NCI-H1092 treated with DMSO at 0.1 percent for 48 hours (cell line): Measurements from ENCODE around the gene CXCR2.
"Not testable (repeated sequence)": the region's sequence is repeated elsewhere in the genome, so short reads cannot be mapped to it uniquely, and the experiment has no call there.

ENCODE experiments used
- DNase-seq: peaks from one replicate; lab custom pipeline; 2025; lab: John Stamatoyannopoulos, UW

CXCR2 gene

DNA sequence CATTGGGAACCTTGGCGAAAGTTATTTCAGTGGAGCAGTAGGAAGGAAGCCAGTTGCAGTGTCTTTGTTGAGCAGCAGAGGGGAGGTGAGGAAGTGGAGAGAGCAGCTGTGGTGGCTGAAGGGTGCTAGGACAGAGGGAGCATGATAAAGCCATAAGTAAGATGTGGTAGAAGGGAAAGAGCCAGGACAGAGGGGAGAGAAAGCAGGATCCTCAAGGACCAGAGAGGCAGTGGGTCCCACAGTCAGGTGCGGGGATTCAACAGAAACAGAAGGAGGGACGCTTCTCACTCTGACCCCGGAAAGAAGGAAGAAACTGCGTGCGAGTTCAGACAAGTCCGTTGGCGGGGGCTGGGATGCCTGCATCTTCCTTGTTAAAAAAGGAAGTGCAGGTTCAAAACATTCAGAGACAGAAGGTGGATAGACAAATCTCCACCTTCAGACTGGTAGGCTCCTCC, at the start of gene CXCR2:
TSS of gene CXCR2 (plus strand) at position 403 of the 455 bp plus-strand sequence. CDS start 8,774 bp downstream, outside the sequence.
- no peak for DNase-seq

DNA sequence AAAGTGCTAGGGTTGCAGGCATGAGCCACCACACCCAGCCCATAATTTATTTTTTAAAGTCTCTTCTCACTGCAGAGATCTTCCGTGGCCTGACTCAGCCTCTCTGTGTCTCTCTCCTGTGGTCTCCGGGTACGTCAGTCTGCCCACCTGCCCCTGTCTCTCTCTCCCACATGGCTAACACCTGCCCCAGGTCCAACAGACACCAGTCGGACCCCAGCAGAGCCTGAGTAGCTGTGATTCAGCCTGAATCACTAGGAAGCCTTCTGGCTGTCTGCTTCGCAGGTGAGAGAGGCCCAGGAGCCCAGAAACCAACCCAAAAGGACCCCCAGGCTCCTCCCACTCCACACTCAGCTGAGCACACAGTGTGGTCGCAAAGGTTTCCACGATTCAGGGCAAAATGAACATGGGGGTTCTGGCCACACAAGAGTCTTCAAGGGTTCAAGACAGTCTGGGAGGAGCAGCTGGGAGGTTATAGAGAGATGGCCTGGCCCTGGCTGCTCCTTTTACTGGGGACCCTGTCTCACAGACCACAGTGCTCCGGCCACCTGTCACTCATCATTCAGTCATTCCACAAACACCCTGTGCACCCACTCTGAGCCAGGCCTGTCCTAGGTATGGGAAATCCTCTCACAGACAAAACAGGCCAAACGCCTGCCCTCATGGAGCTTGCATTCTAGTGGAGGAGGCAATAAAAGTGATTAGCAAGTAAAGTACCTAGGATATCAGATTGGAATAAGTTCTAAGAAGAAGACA, 48.2 kb upstream of the CXCR2 start:
- DNase-seq = no peak

DNA sequence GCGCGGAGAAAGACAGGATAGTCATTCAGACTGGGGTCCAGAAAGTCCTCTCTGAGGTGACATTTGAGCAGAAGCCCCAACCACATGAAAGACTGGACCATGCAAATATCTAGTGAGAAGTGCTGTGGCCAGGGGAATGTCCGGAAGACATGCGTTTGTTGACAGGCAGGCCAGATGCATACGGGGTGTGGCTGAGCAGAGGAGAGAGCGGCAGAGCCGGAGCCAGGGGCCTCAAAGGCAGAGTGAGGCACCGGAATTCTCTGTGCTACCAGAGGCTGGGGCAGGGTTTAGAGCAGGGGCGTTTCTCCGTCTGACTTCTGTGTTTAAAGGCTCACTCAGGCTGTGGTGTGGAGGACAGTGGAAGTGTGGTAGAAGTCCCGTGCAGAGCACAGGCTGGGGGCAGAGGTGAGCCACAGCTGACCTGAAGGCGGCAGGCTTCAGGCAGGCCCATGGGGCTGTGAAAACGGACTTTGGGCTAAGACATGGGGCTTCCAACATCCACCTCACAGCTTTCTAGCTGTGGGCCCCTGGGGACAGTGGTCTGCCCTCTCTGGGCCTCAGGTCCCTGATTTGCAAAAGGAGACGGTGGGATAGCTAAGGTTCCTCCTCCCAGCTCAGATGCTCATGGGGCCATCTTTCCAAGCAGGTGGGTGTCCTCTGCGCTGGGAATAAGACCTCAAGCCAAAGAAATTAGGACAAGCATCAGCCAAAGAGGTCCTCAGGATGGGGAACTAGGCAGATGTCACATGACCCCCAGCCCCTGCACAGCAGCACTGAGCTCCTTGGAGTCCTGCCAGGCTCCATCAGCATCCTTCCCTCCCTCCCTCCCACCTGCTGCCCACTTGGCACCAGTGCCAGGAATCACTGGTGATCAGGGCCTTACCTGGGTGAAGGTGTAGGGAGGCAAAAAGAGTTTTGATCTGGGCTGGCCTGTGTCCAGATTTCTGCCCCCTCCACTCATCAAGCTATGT, 45.6 kb upstream of the CXCR2 start:
- no peak for DNase-seq

DNA sequence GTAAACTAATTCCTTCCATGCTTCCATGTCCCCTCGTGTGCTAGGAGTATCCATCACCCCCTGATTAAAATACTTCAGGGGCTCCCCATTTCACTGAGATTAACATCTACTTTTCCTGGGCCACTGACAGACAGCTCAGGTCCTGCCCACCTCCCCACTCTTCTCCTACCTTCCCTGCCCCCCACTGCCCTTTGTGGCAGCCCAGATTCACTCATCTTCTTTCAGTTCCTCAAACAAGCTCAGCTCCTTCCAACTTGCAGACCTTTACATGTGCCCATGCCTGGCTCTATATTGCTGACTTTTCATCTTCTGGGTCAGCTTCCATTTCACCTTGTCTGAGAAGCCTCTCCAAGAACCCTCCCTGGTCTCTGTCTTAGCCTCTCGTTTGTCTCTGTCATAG, 44.8 kb upstream of the CXCR2 start:
- DNase-seq = no peak

DNA sequence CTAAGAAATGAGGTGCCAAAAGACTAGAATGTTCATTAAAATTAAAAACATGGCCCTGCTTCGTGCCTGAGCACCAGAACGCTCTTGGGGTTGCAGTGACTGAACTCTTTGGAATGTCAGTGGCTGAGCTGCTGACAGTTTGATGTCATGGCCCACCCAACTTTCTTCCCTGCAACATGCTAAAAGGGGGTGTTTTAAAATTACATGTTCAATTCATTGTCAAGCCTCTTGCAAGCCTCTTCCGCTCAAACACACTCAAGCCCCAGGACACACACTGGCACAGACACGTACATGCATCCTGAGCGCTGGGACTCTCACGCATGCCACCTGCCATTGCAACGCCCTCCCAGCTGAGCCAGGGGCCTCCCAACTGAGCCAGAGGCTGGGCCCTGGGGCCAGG, 44.1 kb upstream of the CXCR2 start:
- DNase-seq = no peak

DNA sequence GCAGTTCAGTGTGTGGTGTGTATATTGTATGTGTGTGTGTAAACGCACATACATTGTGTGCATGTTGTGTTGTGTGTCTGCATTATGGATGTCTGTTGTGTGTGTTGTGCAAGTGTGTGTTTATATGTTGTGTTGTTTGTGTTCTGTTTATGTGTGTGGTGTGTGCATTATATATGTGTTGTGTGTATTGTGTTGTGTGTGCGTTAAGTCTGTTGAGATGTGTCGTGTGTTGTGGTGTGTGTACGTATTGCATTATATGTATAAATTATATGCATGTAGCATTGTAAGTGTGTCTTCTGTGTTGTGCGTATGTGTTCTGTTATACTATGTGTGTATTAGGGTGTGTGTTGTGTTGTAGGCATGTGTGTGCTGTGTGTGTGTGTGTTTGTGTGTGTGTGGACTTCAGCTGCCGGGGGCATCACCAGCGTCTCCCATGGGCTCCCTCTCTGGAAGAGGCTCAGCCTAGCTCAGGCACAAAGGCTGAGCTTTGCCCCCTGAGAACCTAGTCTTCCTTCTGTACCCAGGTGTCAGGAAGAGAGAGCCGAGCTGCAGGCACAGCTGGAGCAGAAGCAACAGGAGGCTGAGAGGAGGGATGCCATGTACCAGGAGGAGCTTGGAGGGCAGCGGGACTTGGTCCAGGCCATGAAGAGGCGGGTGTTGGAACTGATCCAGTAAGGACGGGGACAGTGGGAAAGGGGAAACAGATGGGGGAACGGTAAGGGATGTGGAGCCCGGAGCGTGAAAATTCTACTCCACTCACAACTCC, 43.1 kb upstream of the CXCR2 start:
- no peak for DNase-seq

DNA sequence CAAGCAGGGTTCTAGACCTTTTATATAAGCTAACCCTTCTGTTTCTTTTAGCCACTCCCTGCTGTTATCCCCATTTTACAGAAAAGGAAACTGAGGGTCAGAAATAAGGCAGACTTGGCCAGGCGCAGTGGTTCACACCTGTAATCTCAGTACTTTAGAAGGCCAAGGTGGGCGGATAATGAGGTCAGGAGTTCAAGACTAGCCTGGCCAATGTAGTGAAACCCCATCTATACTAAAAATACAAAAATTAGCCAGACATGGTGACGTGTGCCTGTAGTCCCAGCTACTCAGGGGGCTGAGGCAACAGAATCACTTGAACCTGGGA, 42.5 kb upstream of the CXCR2 start:
- DNase-seq = no peak

DNA sequence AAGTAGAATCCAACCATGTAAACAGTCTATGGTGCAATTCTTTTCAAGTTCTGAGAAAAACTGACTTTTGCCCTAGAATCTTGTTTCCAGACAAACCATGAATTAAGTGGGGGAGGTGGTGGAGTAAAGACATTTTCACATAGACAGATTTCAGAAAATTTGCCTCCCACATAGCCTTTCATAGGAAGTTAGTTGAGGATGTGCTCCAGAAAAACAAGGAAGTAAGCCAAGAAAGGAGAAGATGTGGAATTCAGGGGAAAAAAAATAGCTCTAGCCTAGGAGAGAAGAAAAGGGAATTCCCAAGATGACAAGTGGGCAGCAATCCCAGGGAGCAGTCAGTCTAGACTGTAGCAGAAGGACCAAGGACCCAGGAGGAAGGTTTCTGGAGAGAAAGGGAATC, 39.4 kb upstream of the CXCR2 start:
- DNase-seq = no peak

DNA sequence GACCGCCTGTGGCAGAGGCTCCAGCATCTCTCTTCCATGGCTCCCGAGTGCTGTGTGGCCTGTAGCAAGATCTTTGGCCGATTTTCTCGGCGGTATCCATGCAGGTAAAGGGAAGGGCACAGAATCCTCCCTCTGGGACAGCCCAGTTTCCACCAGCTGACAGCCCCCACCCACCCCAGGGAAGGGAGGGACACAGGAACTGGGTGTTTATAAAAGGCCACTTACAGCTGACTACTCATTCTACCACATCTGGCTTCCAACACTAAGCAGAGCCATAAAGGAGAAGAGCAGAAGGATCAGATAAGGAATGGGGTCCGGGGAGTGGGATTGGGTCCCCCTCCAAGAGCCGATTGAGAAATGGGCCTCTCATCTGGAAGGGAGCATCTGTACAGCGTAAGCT, 36.6 kb upstream of the CXCR2 start:
- DNase-seq = no peak

DNA sequence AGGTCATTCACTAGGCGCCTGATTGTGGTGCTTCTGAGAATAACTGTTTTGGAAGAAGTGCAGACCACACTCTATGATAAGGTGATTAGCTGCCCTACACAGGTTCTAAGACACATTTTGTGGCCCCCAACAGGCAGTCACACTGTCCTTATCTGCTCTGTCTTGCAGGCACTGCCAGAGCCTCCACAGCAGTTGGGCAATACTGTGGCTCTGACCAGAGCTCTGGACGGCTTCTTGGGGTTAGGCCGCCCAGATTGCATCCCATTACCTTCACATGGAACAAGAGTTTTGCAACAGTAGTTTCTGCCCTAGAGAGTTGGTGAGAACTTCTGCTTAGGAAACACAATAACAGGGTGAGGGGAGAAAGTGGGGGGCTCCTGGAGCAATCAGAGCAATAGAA, 34.1 kb upstream of the CXCR2 start:
- DNase-seq = no peak

DNA sequence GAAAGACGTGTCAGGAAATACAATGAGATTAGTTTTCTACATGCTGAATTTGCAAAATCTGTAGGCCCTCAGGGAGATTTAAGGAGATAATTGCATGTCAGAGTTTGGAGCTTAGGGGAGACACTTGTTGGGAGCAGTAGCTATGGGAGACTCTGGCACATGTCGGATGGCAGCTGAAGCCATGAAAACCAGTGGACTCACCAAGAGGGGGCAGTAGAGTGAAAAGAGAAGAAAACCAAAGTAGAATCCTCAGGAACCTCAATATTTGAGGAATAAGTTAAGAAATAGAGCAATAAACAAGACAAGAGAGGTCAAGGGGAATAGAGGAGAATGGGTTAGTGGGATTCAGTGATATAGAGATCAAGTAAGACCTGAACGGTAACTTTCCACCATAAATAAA, 31.9 kb upstream of the CXCR2 start:
- no peak for DNase-seq

DNA sequence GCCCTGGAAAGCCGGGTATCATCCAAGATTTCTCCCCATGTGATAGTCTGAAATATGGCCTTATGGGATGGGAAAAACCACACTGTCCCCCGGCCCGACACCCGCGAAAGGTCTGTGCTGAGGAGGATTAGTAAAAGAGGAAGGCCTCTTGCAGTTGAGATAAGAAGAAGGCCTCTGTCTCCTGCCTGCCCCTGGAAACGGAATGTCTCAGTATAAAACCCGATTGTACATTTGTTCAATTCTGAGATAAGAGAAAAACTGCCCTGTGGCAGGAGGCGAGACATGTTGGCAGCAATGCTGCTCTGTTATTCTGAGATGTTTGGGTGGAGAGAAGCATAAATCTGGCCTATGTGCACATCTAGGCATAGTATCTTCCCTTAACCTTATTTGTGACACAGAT, 30.0 kb upstream of the CXCR2 start:
- DNase-seq = no peak

DNA sequence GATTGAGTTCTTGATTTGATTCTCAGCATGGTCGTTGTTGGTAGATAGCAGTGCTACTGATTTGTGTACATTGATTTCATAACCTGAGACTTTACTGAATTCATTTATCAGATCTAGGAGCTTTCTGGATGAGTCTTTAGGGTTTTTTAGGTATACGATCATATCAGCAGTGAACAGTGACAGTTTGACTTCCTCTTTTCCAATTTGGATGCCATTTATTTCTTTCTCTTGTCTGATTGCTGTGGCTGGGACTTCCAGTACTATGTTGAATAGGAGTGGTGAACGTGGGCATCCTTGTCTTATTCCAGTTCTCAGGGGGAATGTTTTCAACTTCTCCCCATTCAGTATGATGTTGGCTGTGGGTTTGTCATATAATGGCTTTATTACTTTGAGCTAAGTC, 27.9 kb upstream of the CXCR2 start:
- DNase-seq = no peak

DNA sequence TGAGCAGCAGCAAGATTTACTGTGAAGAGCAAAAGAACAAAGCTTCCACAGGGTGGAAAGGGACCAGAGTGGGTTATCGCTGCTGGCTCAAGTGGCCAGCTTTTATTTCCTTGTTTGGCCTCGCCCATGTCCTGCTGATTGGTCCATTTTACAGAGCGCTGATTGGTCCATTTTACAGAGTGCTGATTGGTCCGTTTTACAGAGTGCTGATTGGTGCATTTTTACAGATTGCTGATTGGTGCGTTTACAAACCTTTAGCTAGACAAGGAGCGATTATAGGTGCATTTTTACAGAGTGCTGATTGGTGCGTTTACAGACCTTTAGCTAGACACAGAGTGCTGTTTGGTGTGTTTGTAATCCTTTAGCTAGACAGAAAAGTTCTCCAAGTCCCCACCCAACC, 17.0 kb upstream of the CXCR2 start:
- DNase-seq = not testable (repeated sequence)

DNA sequence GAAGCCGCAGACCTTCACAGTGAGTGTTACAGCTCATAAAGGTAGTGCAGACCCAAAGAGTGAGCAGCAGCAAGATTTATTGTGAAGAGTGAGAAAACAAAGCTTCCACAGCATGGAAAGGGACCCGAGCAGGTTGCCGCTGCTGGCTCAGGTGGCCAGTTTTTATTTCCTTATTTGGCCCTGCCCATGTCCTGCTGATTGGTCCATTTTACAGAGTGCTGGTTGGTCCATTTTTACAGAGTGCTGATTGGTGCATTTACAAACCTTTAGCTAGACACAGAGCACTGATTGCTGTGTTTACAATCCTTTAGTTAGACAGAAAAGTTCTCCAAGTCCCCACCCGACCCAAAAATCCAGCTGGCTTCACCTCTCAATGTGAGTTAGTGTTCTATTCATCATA, 4.0 kb upstream of the CXCR2 start:
- not testable (repeated sequence) for DNase-seq

DNA sequence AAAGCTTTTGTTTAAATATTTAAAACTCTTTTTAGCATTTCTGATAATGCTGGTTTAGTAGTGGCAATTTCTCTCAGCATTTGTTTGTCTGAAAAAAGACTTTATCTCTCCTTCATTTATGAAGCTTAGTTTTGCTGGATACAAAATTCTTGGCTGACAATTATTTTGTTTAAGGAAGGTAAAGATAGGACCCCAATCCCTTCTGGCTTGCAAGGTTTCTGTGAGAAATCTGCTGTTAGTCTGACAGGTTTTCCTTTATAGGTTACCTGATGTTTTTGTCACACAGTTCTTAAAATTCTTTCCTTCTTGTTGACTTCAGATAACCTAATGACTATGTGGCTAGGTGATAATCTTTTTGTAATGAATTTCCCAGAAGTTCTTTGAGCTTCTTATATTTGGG, 3.5 kb upstream of the CXCR2 start:
- not testable (repeated sequence) for DNase-seq

DNA sequence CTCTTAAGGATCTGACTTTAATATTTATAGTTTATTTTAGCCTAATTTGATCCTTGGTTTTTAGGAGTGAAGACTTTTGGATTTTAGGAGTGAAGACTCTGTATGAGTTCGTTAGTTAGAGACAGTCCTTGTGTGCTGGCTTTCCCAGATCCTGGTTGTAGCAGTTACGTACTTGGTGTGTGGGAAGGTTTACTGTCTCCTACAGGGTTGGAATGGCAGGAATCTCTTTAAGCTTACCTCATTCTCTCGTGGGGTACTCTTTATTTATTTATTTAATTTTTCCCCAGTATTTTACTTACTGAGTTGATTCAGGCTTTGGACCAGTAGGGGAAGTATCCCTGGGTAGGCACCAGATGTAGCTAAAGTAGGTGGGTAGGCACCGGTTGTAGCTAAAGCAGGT, 1.8 kb upstream of the CXCR2 start:
- no peak for DNase-seq

DNA sequence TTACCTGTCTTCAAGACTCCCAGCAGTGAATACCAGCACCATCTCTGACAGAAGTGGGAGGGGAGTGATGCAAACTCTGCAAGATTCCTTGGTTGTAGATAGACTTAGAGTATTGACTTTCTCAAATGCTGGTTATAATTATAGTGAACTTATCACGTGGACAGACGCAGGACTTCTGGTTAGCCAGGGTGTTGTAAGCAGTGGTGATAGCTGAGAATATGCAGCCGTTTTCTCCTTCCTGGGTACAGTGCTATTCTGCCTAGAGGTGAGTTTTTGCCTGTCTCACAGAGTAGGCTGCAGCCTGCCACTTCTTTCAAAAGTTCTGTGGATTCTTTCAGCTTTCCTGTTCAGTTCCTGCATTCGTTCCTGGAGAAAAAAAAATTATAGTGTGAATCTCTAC, 733 bp upstream of the CXCR2 start:
- DNase-seq = no peak

DNA sequence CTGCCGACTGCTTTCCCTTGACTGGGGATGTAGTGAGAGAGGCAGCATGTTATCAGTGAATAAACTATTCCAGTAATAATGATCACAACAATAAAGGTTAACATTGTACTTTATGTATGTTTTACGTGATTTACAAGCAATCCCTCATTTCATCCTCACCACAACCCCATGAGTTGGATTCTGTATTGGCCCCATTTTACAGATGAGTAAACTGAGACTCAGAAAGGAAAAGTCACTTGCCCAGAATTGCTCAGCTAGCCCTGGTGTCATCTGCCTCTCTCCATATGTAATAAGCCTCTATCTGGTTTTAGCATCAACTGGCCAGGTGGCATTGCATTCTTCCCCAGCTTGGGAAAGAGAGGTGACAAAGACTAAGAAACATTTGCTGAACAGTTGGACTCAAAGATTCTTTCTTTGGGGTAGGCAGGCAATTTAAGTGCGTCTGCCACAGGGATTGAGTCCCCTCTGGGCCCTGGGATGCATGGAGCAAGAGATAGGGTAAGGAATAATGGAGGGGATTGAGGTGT, 2.2 kb downstream of the CXCR2 start:
- DNase-seq = no peak

DNA sequence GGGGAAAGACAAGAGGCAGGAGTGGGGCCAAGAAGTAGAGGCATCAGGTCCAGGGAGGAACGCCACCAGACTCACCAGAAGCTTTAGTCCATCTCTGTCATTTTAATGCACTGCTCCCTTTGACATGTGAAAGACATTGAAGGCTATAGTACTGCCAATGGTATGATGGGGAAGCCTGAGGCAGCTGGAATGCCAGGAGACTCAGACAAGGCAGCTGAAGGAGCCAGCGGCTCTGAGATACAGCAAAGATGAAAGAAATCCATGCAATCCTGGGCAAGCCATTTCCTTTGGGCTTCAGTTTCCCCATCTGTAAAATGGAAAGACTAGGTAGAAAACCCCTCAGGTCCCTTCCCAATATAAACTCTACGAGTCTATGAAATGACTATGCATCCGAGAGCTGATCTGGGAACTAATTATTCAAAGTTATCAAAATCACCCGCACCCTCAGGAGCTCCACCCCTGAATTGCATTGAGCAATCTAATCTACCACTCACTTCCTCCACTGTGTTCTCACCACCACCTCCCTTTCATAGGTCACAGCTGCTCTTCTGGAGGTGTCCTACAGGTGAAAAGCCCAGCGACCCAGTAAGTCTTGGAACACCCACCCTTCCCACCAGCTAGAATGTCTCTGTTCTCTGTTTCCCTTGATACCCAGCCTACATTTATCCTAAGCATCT, 3.1 kb downstream of the CXCR2 start:
- DNase-seq = no peak

DNA sequence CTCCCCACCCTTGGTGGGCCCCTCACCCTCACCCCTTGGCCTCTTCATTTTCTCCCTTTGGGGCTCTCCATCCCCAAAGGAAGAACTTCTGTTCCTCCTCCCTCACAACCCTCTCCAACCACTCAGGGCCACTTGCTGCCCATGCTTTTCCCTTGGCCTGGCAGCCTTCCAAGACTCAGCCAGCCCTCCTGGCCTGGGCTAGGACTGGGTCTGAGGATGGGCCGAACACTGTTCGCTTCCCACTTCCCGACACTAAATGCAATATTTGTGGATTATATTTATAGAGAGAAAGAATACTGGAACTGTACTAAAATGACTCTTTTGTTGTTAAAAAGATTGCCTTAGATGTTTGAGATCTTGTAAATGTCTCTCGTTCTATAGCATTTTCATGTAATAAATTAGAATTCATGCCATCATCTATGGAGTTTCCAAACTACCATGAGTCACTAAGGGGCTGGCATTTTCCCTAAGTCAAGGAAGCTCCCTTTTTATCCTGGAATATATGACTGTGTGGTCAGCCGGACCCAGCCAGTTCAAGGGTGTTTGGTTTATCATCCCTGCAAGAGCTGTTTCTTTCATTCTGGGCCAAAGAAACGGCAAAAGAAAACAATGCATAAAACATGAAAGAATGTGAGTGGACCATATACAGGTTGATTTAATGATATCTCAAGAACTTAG, 3.8 kb downstream of the CXCR2 start:
- DNase-seq = no peak
